Chondrocyte (in vitro differentiated cells): Measurements from ENCODE around the gene TMEM30A. TPM values are rescaled to one million over a fixed set of nuclear protein-coding genes. Genes with fewer than 3 reads are reported as not detected.

Experiments used
- DNase-seq: peaks from one replicate; pipeline ENCODE4 v3.0.0; 2021; ENCODE audit warnings: mixed read lengths, low spot score
- H3K27ac Mint-ChIP-seq: one replicate; pipeline ENCODE4 v1.8.0; 2021; ENCODE audit warnings: mild to moderate bottlenecking, moderate library complexity, mixed read lengths; ENCODE audit not compliant: unreplicated experiment
- H3K27me3 Mint-ChIP-seq: 2 replicates; pipeline ENCODE4 v1.8.0; 2021; ENCODE audit warnings: low read depth, mixed read lengths
- H3K36me3 Mint-ChIP-seq: 2 replicates; pipeline ENCODE4 v1.8.0; 2021; ENCODE audit warnings: low read depth, mixed read lengths
- H3K4me1 Mint-ChIP-seq: 2 replicates; pipeline ENCODE4 v1.8.0; 2021; ENCODE audit warnings: low read depth, mild to moderate bottlenecking, mixed read lengths
- H3K4me3 Mint-ChIP-seq: one replicate; pipeline ENCODE4 v1.8.0; 2021; ENCODE audit warnings: mild to moderate bottlenecking, moderate library complexity, mixed read lengths; ENCODE audit not compliant: unreplicated experiment
- H3K9me3 Mint-ChIP-seq: 2 replicates; pipeline ENCODE4 v1.8.0; 2021; ENCODE audit warnings: low read depth, mixed read lengths
- total RNA-seq: library from RNA; stranded (reverse); gene quantifications from 3 replicates; pipeline ENCODE4 v1.2.1, GENCODE V29; 2021
- TF ChIP-seq, protein P1 (sequence below): fragments of 200-600 bp; sonication (generic); IDR thresholded peaks from 2 replicates; pipeline ENCODE4 v1.5.0; 2021; ENCODE audit warnings: antibody characterized with exemption, mild to moderate bottlenecking, moderate library complexity

Gene TMEM30A
- total RNA-seq, 1 donor from 2014 or later, result 146 TPM

DNA sequence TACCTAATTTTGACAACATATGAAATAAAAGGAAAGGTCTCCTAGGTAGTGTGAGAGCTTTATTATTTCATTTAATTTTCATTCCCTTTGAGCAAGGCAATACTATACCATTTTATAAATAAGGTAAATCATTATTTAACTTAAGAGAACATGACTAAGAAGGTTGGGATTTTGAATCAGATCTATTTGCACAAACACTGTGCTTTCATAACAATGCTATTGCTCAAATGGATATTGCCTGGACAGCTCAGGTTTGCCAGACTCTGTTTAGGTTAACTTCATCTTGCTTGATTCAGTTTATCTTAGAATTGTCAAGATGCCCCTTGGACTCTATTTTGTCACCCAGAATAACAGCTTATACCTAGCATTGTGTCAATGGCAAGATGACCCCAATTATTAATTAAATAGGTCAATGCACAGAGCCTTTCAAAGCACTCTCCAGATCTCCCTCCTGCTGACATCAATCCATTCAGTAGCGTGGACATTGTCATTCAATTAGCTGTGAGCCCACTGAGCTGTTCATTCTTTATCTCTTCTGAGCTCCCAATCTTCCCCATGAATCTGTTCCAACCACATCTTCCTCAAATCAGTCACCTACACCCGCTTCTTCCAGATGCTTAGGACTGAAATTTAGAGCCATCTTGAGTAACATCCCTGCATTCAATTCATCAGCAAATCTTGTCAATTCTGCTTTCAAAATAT, 42.1 kb upstream of the TMEM30A start:
- no peaks in the 10 kb centered on the region for H3K9me3 Mint-ChIP-seq
- TF ChIP-seq, protein P1, sequence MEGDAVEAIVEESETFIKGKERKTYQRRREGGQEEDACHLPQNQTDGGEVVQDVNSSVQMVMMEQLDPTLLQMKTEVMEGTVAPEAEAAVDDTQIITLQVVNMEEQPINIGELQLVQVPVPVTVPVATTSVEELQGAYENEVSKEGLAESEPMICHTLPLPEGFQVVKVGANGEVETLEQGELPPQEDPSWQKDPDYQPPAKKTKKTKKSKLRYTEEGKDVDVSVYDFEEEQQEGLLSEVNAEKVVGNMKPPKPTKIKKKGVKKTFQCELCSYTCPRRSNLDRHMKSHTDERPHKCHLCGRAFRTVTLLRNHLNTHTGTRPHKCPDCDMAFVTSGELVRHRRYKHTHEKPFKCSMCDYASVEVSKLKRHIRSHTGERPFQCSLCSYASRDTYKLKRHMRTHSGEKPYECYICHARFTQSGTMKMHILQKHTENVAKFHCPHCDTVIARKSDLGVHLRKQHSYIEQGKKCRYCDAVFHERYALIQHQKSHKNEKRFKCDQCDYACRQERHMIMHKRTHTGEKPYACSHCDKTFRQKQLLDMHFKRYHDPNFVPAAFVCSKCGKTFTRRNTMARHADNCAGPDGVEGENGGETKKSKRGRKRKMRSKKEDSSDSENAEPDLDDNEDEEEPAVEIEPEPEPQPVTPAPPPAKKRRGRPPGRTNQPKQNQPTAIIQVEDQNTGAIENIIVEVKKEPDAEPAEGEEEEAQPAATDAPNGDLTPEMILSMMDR, result no peak
- H3K27me3 Mint-ChIP-seq, result no peaks in the 10 kb centered on the region
- H3K27ac Mint-ChIP-seq, result no peak overlapping the region
- no peak overlapping the region for H3K4me3 Mint-ChIP-seq
- no peak for DNase-seq
- H3K4me1 Mint-ChIP-seq, result no peaks in the 10 kb centered on the region
- peaks cover 1% of the 10 kb centered on the region for H3K36me3 Mint-ChIP-seq

DNA sequence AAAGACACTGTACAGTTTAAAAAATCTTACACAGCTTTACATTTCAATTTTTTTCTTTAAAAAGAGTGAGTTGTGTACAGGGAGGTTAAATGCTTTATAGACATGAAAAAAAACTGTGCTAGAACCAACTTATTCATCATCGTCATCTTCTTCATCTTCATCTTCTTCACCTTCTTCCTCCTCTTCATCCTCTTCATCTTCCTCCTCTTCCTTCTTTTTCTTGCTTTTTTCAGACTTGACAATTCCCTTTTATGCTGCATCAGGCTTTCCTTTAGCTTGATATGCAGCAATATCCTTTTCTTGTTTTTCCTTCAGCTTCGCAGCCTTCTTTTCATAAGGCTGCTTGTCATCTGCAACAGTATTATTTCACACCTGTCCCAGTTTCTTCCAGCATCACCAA, 34.3 kb upstream of the TMEM30A start:
- H3K4me3 Mint-ChIP-seq, result no peak overlapping the region
- H3K27me3 Mint-ChIP-seq, result no peaks in the 10 kb centered on the region
- H3K27ac Mint-ChIP-seq, result peak overlapping the region; percentile 45
- TF ChIP-seq, protein P1, result no peak
- DNase-seq, result no peak
- H3K36me3 Mint-ChIP-seq, result peaks cover 8% of the 10 kb centered on the region
- H3K4me1 Mint-ChIP-seq, result peaks cover 23% of the 10 kb centered on the region
- H3K9me3 Mint-ChIP-seq, result peaks cover 7% of the 10 kb centered on the region

- H3K36me3 Mint-ChIP-seq, result peaks cover 8% of the 10 kb centered on the region
- peaks cover 9% of the 10 kb centered on the region for H3K9me3 Mint-ChIP-seq
- H3K27me3 Mint-ChIP-seq, result no peaks in the 10 kb centered on the region
- peak overlapping the region; percentile 89 for H3K27ac Mint-ChIP-seq
- no peak for DNase-seq
- H3K4me3 Mint-ChIP-seq, result no peak overlapping the region
- H3K4me1 Mint-ChIP-seq, result peaks cover 23% of the 10 kb centered on the region
- TF ChIP-seq, protein P1, result no peak
These were observed 33.1 kb upstream of the TMEM30A start for GRCh38 chr6:75317503-75318206.

GRCh38 chr6:75315978-75316377, 31.4 kb upstream of the TMEM30A start:
- Mint-ChIP-seq H3K36me3 (peaks cover 8% of the 10 kb centered on the region), H3K9me3 (peaks cover 9% of the 10 kb centered on the region), H3K27me3 (no peaks in the 10 kb centered on the region), H3K4me1 (peaks cover 23% of the 10 kb centered on the region), H3K27ac (no peak overlapping the region), H3K4me3 (no peak overlapping the region)
- no peak for DNase-seq
- TF ChIP-seq, protein P1, result no peak

GRCh38 chr6:75308250-75308988, 23.8 kb upstream of the TMEM30A start:
- Mint-ChIP-seq H3K4me1 (peaks cover 6% of the 10 kb centered on the region), H3K9me3 (no peaks in the 10 kb centered on the region), H3K27me3 (no peaks in the 10 kb centered on the region), H3K36me3 (peaks cover 1% of the 10 kb centered on the region), H3K4me3 (no peak overlapping the region), H3K27ac (no peak overlapping the region)
- no peak for DNase-seq
- TF ChIP-seq, protein P1, result no peak
